Neuronal stem cell (in vitro differentiated cells): Measurements from ENCODE around the gene ZMAT5.

Source experiments
- DNase-seq: peaks from one replicate; pipeline ENCODE4 v3.0.0-alpha.2; 2013; ENCODE audit warnings: low spot score
- H2AFZ ChIP-seq: one replicate; pipeline ENCODE4 v1.6.1; 2013; ENCODE audit warnings: mild to moderate bottlenecking, low read length, inconsistent platforms
- H2AK5ac ChIP-seq: 2 replicates; pipeline ENCODE4 v1.6.1; 2013; ENCODE audit warnings: low read depth, mild to moderate bottlenecking, inconsistent platforms, low read length, moderate library complexity, mixed read lengths
- H2BK120ac ChIP-seq: 2 replicates; pipeline ENCODE4 v1.6.1; 2013; ENCODE audit warnings: low read depth, mild to moderate bottlenecking, inconsistent platforms, low read length, moderate library complexity, mixed read lengths
- H2BK12ac ChIP-seq: one replicate; pipeline ENCODE4 v1.6.1; 2013; ENCODE audit warnings: low read length, inconsistent platforms
- H2BK15ac ChIP-seq: 2 replicates; pipeline ENCODE4 v1.6.1; 2013; ENCODE audit warnings: mild to moderate bottlenecking, low read length, inconsistent platforms, mixed read lengths
- H2BK5ac ChIP-seq: one replicate; pipeline ENCODE4 v1.6.1; 2013; ENCODE audit warnings: inconsistent platforms, mild to moderate bottlenecking, low read length, moderate library complexity
- H3K14ac ChIP-seq: one replicate; pipeline ENCODE4 v1.6.1; 2013; ENCODE audit warnings: low read length, inconsistent platforms
- H3K18ac ChIP-seq: 2 replicates; pipeline ENCODE4 v1.6.1; 2013; ENCODE audit warnings: low read length, inconsistent platforms
- H3K23ac ChIP-seq: 2 replicates; pipeline ENCODE4 v1.6.1; 2013; ENCODE audit warnings: low read depth, mild to moderate bottlenecking, mixed read lengths, low read length, inconsistent platforms; ENCODE audit not compliant: poor library complexity
- H3K27ac ChIP-seq: replicated peaks from 3 replicates; pipeline ENCODE4 v1.5.1; 2013; ENCODE audit warnings: low read length, inconsistent platforms
- H3K27me3 ChIP-seq, 3 experiments: 2 replicates each; pipeline ENCODE4 v1.6.1; 2013; ENCODE audit warnings: low read length in 3 of 3, mild to moderate bottlenecking in 2 of 3, inconsistent platforms in 1 of 3, low read depth in 1 of 3, mixed read lengths in 1 of 3, moderate library complexity in 1 of 3; ENCODE audit not compliant: control insufficient read depth in 3 of 3, insufficient read depth in 3 of 3
- H3K36me3 ChIP-seq, 2 donors: replicated peaks in 1 of 2; 2 replicates each; pipeline ENCODE4 v1.6.1; 2013; ENCODE audit warnings: low read length in 2 of 2; ENCODE audit not compliant: control insufficient read depth in 2 of 2, insufficient read depth in 2 of 2
- H3K4ac ChIP-seq: 2 replicates; pipeline ENCODE4 v1.6.1; 2013; ENCODE audit warnings: inconsistent platforms, mild to moderate bottlenecking, low read length, moderate library complexity
- H3K4me1 ChIP-seq, 2 donors: 1 replicate in 1 of 2; 2 replicates in 1 of 2; pipeline ENCODE4 v1.6.1; 2013; ENCODE audit warnings: low read length in 2 of 2, low read depth in 1 of 2; ENCODE audit not compliant: control insufficient read depth in 2 of 2, insufficient read depth in 1 of 2
- H3K4me2 ChIP-seq: one replicate; pipeline ENCODE4 v1.6.1; 2013; ENCODE audit warnings: mild to moderate bottlenecking, low read length, inconsistent platforms; ENCODE audit not compliant: insufficient read depth, poor library complexity, severe bottlenecking
- H3K4me3 ChIP-seq, 2 donors: 2 replicates each; pipeline ENCODE4 v1.5.1; 2013; ENCODE audit warnings: low read length in 2 of 2, mild to moderate bottlenecking in 2 of 2, inconsistent platforms in 1 of 2, moderate library complexity in 1 of 2
- H3K79me1 ChIP-seq: one replicate; pipeline ENCODE4 v1.6.1; 2013; ENCODE audit warnings: low read depth, mild to moderate bottlenecking, inconsistent platforms, low read length, moderate library complexity
- H3K9ac ChIP-seq: one replicate; pipeline ENCODE4 v1.6.1; 2013; ENCODE audit warnings: mild to moderate bottlenecking, low read depth, low read length, inconsistent platforms; ENCODE audit not compliant: poor library complexity
- H3K9me3 ChIP-seq, 2 donors: replicated peaks in 1 of 2; 2 replicates each; pipeline versions ENCODE3 to v1.6.1; 2013; ENCODE audit warnings: low read length in 2 of 2, mild to moderate bottlenecking in 2 of 2, inconsistent platforms in 1 of 2, low read depth in 1 of 2, mixed read lengths in 1 of 2, moderate library complexity in 1 of 2; ENCODE audit not compliant: control insufficient read depth in 2 of 2, insufficient read depth in 1 of 2
- H4K8ac ChIP-seq: one replicate; pipeline ENCODE4 v1.6.1; 2013; ENCODE audit warnings: low read depth, mild to moderate bottlenecking, inconsistent platforms, low read length, moderate library complexity
- H4K91ac ChIP-seq: one replicate; pipeline ENCODE4 v1.6.1; 2013; ENCODE audit warnings: low read length, low read depth, mild to moderate bottlenecking, inconsistent platforms; ENCODE audit not compliant: poor library complexity
- WGBS, 2 donors: extraction: QIAGEN DNeasy Blood & Tissue Kit; methylation state at CpG; one replicate each; pipeline ENCODE4 v1.1.7; 2013; ENCODE audit warnings: missing lambda C conversion rate in 2 of 2, mixed read lengths in 1 of 2; ENCODE audit not compliant: insufficient read length in 2 of 2, insufficient replicate concordance in 1 of 2; ENCODE audit errors: extremely low coverage in 2 of 2; 5-methylcytosine and 5-hydroxymethylcytosine counted together

The ZMAT5 gene

DNA sequence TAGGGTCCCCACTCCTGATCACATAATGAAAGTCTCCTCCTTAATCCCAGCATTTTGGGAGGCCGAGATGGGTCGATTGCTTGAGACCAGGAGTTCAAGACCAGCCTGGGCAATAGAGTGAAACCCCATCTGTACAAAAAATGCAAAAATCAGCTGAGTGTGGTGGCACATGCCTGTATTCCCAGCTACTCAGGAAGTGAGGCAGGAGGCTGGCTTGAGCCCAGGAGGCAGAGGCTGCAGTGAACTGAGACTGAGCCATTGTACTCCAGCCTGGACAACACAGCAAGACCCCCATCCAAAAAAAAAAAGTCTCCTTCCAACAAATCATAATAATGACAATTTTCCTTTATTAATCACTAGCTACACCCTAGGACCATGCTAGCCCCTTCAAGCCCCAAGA, 15.1 kb downstream of the ZMAT5 start:
- no peak overlapping the region for H3K9ac ChIP-seq
- peaks cover 0 to 1% of the 10 kb centered on the region in 2 donors for H3K36me3 ChIP-seq
- no peak overlapping the region for H2BK120ac ChIP-seq
- peaks cover 0 to 1% of the 10 kb centered on the region in 2 donors for H3K4me1 ChIP-seq
- H3K18ac ChIP-seq = no peak overlapping the region
- no peak overlapping the region for H4K8ac ChIP-seq
- no peak overlapping the region for H3K4ac ChIP-seq
- no peak overlapping the region for H2BK5ac ChIP-seq
- H3K27me3 ChIP-seq = no peaks in the 10 kb centered on the region
- H3K9me3 ChIP-seq = no peaks in the 10 kb centered on the region
- no peaks in the 10 kb centered on the region for H3K79me1 ChIP-seq
- no peak overlapping the region for H3K4me2 ChIP-seq
- no peak overlapping the region for H2AFZ ChIP-seq
- H3K27ac ChIP-seq = no peak overlapping the region
- DNase-seq = no peak
- WGBS, 2 donors = no CpG with 5 or more reads among the region's 2 CpGs
- H3K4me3 ChIP-seq = no peak overlapping the region
- H3K14ac ChIP-seq = no peak overlapping the region
- H3K23ac ChIP-seq = no peak overlapping the region
- H4K91ac ChIP-seq = no peak overlapping the region
- H2AK5ac ChIP-seq = no peak overlapping the region
- no peak overlapping the region for H2BK15ac ChIP-seq
- H2BK12ac ChIP-seq = no peak overlapping the region

DNA sequence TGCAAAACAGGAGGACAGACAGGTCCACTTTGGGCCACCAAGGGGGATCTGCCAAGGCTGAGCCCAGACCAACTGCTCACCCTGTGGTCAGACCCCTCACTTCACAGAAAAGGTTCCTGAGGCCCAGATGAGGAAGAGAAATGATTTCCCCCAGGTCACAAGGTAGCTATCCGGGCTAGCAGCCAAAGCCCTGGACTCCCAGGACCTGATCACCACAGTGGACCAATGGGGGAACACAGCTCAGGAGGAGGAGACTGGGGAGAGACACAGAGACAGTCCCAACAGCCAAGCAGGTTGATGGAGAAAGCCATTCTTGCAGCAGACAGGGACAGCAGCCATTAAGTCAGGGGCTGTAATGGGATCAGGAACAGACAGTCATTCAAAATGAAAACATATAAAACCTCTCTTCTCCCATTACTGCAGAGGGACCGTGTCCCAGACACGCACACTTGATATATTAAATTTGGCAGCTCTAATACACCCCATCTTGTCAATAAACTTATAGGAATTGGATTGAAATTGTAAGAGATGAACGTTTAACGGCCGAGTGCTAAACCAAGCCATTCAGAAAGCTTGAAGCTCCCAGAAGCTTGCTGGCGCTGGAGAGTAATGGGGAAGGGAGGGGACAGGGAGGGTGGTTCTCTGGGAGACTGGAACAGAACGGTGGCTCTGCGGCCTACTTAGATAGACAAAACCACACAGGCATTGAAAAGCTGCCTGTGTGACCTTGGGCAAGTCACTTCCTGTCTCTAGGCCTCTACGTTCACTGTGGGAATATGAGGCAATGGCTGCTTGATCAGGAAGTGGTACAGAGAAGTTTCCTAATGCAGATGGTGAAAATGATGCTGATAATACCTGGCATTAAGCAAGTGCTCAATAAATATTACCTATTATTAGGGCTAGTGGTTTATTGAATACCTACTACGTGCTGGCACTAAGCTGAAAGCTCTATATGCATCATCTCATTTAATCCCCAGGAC, 16.0 kb downstream of the ZMAT5 start:
- Histone ChIP-seq H3K18ac (no peak overlapping the region), H3K36me3 (peaks cover 3 to 4% of the 10 kb centered on the region in 2 donors), H2BK15ac (no peak overlapping the region), H2AFZ (no peak overlapping the region), H3K9me3 (no peaks in the 10 kb centered on the region), H3K4me3 (no peak overlapping the region), H3K4ac (no peak overlapping the region), H2BK5ac (no peak overlapping the region), H2BK120ac (no peak overlapping the region), H3K4me1 (peaks cover 0 to 1% of the 10 kb centered on the region in 2 donors), H4K91ac (no peak overlapping the region), H3K79me1 (no peaks in the 10 kb centered on the region), H3K27me3 (no peaks in the 10 kb centered on the region), H4K8ac (no peak overlapping the region), H3K27ac (no peak overlapping the region), H3K4me2 (no peak overlapping the region), H2AK5ac (no peak overlapping the region), H2BK12ac (no peak overlapping the region), H3K23ac (no peak overlapping the region), H3K9ac (no peak overlapping the region), H3K14ac (no peak overlapping the region)
- no peak for DNase-seq
- WGBS, 2 donors = no CpG with 5 or more reads among the region's 11 CpGs

GRCh38 chr22:29750029-29750428, 16.8 kb downstream of the ZMAT5 start:
- no CpG with 5 or more reads among the region's 3 CpGs for WGBS, 2 donors
- Histone ChIP-seq H3K9ac (no peak overlapping the region), H4K91ac (no peak overlapping the region), H3K79me1 (no peaks in the 10 kb centered on the region), H2AFZ (no peak overlapping the region), H3K4me2 (no peak overlapping the region), H3K14ac (no peak overlapping the region), H2BK12ac (no peak overlapping the region), H4K8ac (no peak overlapping the region), H2BK15ac (no peak overlapping the region), H3K4me3 (no peak overlapping the region), H2BK120ac (no peak overlapping the region), H3K18ac (no peak overlapping the region), H3K23ac (no peak overlapping the region), H2AK5ac (no peak overlapping the region), H3K4ac (no peak overlapping the region), H3K4me1 (no peaks in the 10 kb centered on the region), H2BK5ac (no peak overlapping the region), H3K27ac (no peak overlapping the region), H3K27me3 (no peaks in the 10 kb centered on the region), H3K9me3 (no peaks in the 10 kb centered on the region), H3K36me3 (peaks cover 6 to 7% of the 10 kb centered on the region in 2 donors)
- no peak for DNase-seq

DNA sequence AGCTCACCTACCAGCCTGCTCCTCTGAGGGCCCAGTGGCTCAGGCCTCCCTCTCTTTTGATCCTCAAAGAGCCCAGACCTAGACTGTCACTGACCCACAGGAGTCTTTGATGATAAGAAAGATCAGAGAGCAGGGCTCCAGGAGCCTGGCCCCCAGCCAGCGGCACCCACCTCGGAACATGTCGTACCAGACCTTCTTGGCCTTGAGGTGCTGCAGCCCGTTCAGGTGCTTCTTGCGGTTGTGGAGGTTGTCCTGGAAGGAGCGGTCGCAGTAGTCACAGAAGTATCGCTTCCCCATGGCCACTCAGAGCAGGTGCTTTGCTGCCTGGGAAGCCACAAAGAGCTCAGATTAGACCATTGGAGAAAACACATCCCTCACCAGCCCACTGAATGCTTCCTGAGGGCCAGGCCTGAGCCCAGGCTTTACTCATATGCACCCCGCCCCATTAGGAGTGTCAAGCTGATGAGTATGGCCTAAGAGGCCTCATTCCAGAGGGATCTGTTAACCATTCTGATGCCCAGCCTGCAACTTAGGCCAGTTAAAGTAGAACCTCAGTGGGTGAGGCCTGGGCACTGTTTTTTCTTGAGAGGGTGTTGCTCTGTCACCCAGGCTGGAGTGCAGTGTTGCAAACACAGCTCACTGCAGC, 18.4 kb downstream of the ZMAT5 start:
- no peak overlapping the region for H2BK5ac ChIP-seq
- H3K9ac ChIP-seq = no peak overlapping the region
- H4K8ac ChIP-seq = no peak overlapping the region
- H3K36me3 ChIP-seq = peaks cover 6 to 7% of the 10 kb centered on the region in 2 donors
- H2AK5ac ChIP-seq = no peak overlapping the region
- H3K27ac ChIP-seq = no peak overlapping the region
- no peak for DNase-seq
- H2BK15ac ChIP-seq = no peak overlapping the region
- H2AFZ ChIP-seq = no peak overlapping the region
- no peak overlapping the region for H2BK12ac ChIP-seq
- no peak overlapping the region for H3K4me2 ChIP-seq
- H3K27me3 ChIP-seq = no peaks in the 10 kb centered on the region
- no peak overlapping the region for H2BK120ac ChIP-seq
- no peak overlapping the region for H4K91ac ChIP-seq
- no peak overlapping the region for H3K18ac ChIP-seq
- H3K14ac ChIP-seq = no peak overlapping the region
- H3K23ac ChIP-seq = no peak overlapping the region
- WGBS, 2 donors = no CpG with 5 or more reads among the region's 9 CpGs
- H3K4me3 ChIP-seq = no peak overlapping the region
- H3K9me3 ChIP-seq = no peaks in the 10 kb centered on the region
- no peaks in the 10 kb centered on the region for H3K4me1 ChIP-seq
- H3K79me1 ChIP-seq = no peaks in the 10 kb centered on the region
- no peak overlapping the region for H3K4ac ChIP-seq
